GM18517 (cell line): ENCODE results near the gene GPR37L1.
"Not testable (repeated sequence)": the region's sequence is repeated elsewhere in the genome, so short reads cannot be mapped to it uniquely, and the experiment has no call there.

Experiments
- ATAC-seq: cut with Tn5 transposase; IDR thresholded peaks from one replicate; pipeline ENCODE4 v1.9.1; 2021; ENCODE audit warnings: mild to moderate bottlenecking, moderate library complexity; ENCODE audit not compliant: unreplicated experiment

GPR37L1 gene

DNA sequence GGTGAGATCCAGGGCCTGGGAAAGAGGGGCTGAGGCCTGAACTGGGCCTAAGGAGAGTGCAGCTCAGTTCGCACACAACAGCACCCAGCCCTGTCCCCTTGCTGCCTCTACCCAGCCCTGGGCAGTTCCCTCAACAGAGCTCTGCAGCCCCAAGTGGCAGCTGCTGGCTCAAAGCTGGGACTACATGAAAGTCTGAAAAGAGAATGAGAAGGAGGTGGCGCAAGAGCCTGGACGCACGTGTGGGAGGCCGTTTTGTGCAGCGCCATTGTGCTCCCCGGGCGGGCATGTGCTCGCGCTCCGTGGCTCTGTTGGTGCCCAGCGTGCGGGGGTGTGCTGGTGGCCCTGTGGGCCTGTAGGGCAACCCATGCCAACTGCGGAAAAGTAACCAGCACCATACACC, 10.3 kb downstream of the GPR37L1 start:
- ATAC-seq: no peak

DNA sequence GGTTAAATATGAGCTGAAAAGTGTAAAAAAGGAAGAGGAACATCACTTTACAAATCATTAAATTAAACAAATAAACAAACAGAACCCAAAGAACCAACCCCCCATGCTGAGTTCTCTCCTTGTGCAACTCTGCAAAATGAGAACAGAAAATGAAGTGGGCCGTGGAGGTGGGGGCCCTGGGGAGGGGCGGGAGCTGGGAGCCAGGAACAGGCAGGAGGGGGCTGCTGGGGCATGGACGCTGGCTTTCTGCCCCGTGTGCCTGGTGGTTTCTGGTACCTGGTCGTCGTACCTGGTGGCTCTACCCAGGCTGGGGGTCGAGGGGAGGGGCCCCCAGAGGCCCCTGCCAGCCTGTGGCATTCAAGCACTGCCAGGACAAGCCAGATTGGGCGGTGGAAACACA, 10.8 kb downstream of the GPR37L1 start:
- ATAC-seq: no peak

DNA sequence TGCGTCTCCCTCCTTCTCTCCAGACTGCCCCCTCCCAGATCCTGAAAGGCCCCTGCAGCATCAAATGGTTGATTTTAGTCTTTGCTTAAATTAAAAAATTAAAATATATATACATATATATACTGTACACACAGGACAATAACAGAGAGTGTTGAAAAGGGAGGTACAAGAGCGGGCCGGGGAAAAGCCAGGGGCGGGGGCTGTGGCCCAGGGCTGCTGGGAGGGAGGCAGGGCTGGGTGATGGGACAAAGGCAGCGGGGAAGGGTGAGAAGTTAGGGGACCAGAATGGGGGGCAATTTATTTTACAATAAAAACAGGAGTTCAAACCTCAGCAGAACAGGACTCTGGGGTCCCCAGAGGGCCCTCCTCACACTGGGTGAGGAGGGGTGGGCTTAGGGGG, 11.3 kb downstream of the GPR37L1 start:
- no peak for ATAC-seq

- no peak for ATAC-seq
Measured at GRCh38 chr1:202134645-202135172, 12.0 kb downstream of the GPR37L1 start.

GRCh38 chr1:202135221-202135721, 12.6 kb downstream of the GPR37L1 start:
- ATAC-seq: peak; percentile 73

GRCh38 chr1:202140833-202141232, 18.1 kb downstream of the GPR37L1 start:
- ATAC-seq: no peak

DNA sequence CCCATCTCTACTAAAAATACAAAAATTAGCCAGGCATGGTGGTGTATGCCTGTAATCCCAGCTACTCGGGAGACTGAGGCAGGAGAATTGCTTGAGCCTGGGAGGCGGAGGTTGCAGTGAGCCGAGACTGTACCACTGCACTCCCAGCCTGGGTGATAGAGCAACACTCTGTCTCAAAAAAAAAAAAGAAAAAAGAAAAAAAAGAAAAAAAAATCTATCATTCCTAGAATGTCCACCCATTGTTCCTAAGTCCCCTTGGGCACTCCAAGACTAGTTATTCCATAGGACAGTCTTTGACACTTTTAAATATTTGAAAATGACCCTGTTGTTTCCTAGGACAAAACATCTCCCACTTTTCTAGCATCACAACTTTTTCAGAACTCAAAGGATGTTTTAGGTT, 18.8 kb downstream of the GPR37L1 start:
- not testable (repeated sequence) for ATAC-seq

- peak; percentile 28 for ATAC-seq
Measured at GRCh38 chr1:202143011-202143767, 20.5 kb downstream of the GPR37L1 start.

DNA sequence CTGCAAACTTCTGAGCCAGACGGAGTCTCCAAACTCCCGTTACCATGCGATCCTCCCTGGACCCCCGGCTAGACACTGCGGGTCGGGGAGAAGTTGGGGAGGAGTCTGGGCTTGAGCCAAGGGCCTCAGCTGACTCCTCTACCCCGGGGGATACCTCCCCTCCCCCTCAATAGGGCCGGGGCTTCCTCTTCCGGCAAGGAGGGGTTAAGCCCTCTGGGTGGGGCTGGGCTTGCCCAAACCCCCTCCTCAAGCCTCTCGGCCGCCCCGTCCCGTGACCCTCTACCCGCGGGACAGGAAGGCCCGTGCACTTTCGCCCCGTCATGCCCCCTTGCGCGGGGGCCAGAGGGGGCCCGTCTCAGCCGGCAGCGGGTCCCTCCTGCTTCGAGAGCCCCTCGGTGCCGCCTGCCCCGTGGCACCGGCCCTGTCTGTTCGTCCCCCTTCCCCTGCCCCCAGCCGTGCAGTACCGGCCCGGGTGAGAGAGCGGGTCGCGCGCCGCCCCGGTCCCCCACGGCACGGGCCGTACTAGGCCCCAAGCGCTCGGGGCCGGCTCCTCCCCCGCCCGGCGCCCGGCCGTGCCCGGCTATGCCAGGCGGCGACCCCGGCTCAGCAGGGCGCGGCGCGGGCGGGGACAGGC, 21.2 kb downstream of the GPR37L1 start:
- peak; percentile 38 for ATAC-seq

DNA sequence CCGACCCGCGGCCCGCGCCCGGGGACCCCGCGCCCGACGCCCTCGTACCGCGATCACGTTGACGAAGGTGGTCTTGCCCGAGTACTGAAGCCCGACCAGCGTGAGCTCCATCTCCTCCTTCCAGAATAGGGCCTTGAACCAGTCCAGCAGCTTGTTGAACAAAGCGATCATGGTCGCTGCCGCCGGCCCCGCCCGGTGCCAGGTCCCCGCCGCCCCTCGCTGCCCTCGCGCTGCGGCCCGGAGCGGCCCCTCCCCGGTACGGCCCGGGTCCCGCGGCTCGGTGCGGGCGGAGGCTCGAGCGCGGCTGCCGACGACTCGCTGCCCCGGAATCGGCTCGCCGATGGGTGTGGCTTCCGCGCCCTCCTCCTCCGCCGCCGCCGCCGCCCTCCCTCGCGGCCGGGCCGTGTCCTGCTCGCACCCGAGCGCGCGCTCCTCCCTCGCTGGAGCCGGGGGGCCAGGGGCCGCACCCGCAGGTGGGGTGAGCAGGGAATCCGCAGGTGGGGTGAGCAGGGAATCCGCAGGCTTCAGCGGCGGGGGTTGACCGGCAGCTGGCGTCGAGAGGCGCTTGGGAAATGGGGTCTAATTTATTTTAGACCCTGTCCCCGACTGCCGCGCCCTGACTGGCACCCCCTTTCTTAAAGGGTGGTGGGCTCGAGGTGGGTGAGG, 21.8 kb downstream of the GPR37L1 start, which contains the start of gene ARL8A:
ARL8A (minus strand) TSS at position 336 of the 666 bp plus-strand sequence; CDS start at position 171, 165 bp downstream.
- peak; percentile 30 for ATAC-seq

GRCh38 chr1:202145068-202145743, 22.5 kb downstream of the GPR37L1 start:
- ATAC-seq: no peak

DNA sequence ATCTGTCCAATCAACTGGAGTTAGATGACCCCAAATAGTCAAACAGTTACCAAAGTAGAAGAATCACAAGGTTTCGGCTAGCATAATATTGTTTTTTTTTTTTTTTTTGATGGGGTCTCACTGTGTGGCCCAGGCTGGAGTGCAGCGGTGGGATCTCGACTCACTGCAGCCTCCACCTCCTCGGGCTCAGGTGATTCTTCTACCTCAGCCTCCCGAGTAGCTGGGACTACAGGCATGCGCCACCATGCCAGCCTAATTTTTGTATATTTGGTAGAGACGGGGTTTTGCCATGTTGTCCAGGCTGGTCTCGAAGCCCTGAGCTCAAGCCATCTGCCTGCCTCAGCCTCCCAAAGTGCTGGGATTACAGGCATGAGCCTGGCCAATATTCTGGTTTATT, 23.0 kb downstream of the GPR37L1 start:
- not testable (repeated sequence) for ATAC-seq

DNA sequence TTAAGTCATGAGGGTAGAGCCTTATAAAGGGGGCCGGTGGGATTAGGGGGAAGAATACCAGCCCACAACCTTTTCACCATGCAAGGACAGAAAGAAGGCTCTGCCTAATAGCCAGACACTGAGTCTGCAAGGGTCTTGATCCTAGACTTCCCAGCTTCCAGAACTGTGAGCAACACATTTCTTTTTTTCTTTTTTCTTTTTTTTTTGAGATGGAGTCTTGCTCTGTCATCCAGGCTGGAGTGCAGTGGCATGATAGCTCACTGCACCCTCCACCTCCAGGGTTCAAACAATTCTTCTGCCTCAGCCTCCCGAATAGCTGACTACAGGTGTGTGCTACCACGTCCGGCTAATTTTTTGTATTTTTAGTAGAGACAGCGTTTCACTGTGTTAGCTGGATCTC, 23.6 kb downstream of the GPR37L1 start:
- ATAC-seq: no peak

DNA sequence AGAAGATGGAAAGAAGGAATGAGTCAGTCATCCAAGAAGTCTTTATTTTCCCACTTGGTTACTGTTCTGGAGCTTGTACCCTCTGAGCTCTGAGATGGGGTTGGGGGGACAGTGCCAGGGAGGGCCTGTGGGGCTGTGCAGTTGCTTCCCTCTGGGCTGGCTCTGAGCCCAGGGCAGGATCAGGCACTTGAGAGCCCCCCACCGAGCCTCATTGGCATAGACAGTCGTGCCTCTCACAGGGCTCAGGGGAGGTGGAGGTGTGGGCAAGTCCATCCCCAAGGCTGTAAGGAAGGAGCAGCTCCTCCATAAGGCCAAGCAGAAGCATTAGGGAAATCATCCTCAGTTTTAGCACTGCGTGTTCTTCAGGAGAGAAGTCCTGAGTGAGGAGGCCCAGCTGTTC, 24.3 kb downstream of the GPR37L1 start:
- ATAC-seq: no peak

DNA sequence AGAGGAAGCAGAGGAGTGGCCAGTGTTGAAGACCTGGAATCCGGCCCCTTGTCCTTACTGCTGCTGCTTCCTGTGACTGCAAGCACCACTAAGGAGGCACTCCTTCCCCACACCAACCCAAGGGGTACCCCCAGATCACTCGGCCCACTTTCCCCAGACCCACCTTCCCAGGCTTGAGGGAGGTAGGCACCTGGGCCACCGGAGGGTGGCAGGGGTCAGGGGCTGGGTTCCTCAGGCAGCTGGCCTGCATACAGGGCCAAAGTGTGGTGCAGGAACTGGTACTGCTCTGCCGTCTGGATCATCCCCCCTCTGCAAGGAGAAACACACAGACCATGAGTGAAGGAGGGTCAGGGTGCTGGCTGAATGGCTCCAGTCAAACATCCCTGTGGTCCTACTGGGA, 25.7 kb downstream of the GPR37L1 start:
- no peak for ATAC-seq

- no peak for ATAC-seq
Measured at GRCh38 chr1:202149566-202149965, 26.8 kb downstream of the GPR37L1 start.

GRCh38 chr1:202150187-202150586, 27.5 kb downstream of the GPR37L1 start:
- no peak for ATAC-seq

GRCh38 chr1:202150602-202151001, 27.9 kb downstream of the GPR37L1 start:
- no peak for ATAC-seq

- no peak for ATAC-seq
Measured at GRCh38 chr1:202151045-202151444, 28.3 kb downstream of the GPR37L1 start.

DNA sequence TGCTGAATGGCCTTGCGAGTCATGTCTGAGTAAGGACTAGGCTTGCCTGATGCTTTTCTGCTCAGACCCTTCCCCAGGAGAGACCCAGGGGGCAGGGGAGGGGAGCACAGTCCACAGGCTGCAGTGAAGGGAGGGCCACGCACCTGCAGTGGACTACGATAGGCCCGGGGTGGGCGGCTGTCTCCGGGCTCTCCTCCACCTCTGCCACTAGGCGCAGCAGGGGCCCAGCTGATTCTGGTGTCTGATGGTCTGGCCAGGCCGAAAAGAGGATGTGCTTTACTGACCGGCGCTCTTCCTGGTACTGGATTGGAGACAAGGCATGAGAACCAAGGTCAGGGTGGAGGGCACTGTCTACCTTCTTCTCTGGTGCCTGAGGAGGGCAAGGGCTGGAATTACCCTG, 29.7 kb downstream of the GPR37L1 start:
- no peak for ATAC-seq

- ATAC-seq: no peak
Measured at GRCh38 chr1:202153284-202153683, 30.6 kb downstream of the GPR37L1 start.
